Measurements from ENCODE around the gene CKAP4. TPM values are rescaled to one million over a fixed set of nuclear protein-coding genes. Genes with fewer than 3 reads are reported as not detected.

The CKAP4 gene
- polyA plus RNA-seq, 12 donors: 71.8 to 231 (median 88.3) TPM

DNA sequence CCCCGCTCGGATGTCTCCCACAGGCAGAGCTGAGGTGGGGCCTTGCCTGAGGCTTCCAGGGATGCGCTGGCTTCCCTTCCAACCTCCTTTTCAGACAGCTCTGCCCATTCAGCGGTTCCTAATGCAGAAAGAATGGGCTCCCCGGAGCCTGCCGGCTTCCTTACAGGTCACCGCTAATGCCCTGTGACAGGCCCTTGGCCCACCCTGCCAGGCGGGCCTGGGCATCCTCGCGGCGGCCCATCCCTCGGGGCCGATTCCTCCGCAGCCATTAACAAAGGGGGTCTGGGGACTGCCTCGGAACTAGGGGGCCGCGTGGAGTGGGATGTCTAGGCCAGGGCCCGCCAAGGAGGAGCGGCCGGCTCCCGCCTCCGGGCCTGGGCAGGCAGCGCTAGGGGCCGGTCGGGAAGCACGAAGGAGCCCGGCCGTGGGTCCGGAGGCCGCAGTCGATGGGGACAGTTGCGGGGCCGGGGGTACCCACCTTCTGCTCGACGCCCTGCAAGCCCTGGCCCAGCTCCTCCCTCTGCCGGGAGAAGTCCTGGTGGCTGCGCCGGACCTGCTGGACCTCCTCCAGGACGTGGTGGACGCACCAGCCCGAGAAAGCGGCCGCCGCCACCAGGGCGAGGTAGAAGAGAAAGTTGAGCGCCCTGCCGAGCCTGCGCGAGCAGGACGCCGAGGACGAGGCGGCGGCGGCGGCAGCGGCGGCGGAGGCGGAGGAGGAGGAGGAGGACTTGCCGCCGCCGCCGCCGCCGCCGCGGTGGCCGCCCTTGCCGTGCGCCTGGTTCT is 738 bp downstream of the CKAP4 start:
- peak; percentile 66 for DNase-seq

GRCh38 chr12:106245767-106246166 is 2.1 kb downstream of the CKAP4 start:
- DNase-seq: no peak

GRCh38 chr12:106243620-106244019 is 4.2 kb downstream of the CKAP4 start:
- DNase-seq: no peak

- DNase-seq: no peak
Measured at GRCh38 chr12:106240821-106241220, 7.0 kb downstream of the CKAP4 start.

DNA sequence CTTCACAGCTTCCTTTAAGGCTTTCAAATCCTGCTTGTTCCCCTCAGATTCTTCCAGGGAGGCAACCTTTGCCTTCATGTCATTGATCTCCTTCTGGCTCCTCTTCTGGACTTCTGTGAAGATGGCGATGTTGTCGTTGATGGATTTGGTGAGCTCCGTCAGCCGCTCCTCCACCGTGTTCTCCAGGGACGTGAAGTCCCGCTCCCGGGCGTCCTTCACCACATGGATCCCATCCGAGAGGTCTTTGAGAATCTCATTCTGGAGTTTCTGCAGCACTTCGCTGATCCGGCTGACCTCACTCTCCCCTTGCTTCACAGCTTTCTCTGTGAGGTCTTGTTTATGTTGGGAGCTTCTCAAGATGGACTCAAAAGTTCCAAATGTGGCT is 7.9 kb downstream of the CKAP4 start:
- no peak for DNase-seq

- DNase-seq: no peak
Measured at GRCh38 chr12:106239241-106239950, 8.4 kb downstream of the CKAP4 start.

- DNase-seq: no peak
Measured at GRCh38 chr12:106238146-106238545, 9.7 kb downstream of the CKAP4 start.

DNA sequence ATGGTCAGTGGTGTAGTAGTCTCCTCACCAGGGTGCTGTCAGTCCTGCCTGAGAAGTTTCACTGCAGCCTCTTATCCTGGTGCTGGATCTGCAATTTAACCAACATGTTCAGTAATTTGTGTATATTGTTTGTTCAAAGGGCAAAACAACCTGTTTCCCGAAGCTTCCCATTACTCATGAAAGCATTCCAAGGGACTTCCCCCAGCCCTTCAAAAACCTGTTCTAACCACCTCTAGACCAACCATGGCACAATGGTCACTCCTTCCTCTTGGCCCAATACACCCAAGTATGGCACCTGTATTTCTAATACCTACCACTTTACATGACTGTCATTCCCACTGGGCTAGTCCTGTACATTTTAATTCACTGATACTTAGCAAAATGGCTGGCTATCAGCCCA is 12.1 kb downstream of the CKAP4 start:
- no peak for DNase-seq

- no peak for DNase-seq
Measured at GRCh38 chr12:106234449-106234848, 13.4 kb downstream of the CKAP4 start.

DNA sequence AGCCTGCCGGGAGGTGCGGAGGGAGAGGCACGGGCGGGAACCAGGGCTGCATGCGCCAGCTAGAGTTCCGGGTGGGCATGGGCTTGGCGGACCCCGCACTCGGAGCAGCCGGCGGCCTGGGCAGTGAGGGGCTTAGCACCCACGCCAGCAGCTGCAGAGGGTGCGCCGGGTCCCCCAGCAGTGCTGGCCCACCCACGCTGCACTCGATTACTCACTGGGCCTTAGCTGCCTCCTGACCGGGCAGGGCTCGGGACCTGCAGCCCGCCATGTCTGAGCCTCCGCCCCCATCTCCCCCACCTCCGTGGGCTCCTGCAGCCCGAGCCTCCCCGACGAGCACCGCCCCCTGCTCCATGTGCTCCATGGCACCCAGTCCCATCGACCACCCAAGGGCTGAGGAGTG is 14.8 kb downstream of the CKAP4 start:
- DNase-seq: no peak

DNA sequence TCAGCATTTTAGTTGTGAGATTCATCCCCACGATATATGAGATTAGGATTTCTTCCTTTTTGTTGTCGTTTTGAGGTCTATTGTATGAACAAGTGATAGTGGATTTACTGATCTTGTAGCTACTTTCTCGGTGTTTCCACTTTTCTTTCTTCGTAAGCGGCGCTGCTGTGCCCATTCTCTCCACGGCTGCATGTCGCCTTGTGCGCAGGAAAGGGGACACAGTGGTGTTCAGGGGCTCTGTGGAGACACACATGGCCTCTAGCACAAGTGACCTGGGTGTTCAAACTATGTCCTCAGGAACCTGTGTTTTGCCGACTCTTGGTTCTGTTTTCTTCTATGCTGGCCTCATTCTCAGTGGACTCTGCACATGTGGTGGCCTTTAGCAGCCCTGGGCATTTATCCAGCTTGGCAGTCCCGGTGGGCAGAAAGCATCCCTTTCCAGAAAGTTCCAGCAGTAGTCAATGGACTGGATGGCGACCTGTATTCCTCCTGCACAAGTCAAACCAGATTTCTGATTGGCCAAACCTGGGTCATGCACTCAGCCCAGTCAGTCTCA is 18.7 kb downstream of the CKAP4 start:
- no peak for DNase-seq

DNA sequence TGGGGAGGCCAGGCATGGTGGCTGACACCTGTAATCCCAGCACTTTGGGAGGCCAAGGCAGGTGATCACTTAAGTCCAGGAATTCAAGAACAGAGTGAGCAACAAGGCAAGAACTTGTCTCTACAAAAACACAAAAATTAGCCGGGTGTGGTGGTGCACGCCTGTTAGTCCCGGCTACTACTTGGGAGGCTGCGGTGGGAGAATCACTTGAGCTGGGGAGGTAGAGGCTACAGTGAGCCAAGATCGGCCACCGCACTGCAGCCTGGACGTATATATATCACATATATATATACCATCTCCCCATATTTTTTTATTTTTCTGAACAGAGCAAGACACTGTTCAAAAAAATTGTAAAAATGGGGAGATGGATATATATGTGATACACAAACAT is 19.5 kb downstream of the CKAP4 start:
- DNase-seq: no peak

DNA sequence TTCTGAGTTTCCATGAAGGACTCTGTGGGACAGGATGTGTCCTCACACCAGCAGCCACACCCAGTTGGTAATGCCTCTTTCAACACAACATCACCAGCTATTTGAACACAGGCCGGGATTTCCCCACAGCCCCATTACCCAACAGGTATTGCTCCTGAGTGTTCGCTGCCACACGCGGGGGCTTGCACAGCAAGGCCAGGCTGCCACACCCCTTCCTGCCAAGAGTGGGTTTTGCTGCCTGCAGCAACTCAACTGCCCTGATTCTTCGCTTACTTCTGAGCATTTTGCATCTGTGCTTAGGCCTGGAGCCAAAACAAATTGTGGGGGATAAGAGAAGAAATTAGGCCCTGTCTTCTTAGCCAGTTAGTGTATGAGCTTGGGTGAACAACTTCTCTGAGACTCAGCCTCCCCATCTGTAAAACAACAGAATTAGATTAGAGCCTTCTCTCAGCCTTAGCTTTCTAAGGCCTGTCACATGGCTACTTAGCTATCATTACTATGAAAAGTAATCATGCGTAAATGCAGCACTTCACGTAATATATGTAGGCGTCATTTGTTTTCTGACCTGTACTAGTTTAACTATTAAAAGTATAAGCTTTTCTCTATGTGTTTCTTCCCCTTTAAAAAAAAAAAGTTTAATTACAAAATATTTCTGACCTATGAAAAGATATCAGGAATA is 20.0 kb downstream of the CKAP4 start:
- DNase-seq: no peak

GRCh38 chr12:106226884-106227640 is 20.8 kb downstream of the CKAP4 start:
- DNase-seq: peak; percentile 63

DNA sequence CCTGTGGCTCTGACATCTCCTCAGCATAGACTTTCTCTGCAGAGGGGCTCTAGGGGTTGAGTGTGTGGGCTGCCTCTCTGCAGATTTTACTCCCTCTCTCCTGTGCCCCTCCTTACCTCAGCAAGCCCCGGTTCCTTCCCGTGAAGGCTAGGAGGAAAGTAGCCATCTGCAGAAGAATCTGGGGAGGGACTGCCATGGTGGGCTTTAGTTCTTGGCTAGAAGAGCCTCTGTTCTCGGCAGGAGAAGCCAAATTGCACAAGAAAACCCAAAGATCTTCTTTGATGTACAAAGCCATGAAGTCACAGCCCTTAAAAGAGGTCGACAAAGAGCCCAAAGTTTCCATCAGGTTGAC is 23.5 kb downstream of the CKAP4 start:
- DNase-seq: no peak

- peak; percentile 67 for DNase-seq
Measured at GRCh38 chr12:106223485-106224354, 24.1 kb downstream of the CKAP4 start.

- peak; percentile 25 for DNase-seq
Measured at GRCh38 chr12:106220536-106220935, 27.3 kb downstream of the CKAP4 start.

GRCh38 chr12:106219043-106219442 is 28.8 kb downstream of the CKAP4 start:
- DNase-seq: no peak

DNA sequence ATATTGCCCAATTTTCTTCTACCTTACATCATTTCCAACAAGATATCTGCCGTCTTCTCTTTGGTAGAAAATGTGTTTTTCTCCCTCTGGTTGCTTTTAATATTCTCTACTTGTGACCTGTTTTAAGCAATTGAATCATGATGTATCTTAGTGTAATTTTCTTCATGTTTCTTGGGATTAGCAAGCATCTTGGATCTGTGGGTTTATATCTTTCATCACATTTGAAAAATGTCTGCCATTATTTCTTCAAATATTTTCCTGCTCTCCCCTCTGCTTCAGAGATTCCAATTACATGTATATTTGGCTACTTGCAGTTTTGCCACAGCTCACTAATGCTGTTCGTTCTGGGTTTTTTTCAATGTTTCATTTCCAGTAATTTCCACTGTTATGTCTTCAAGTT is 30.1 kb downstream of the CKAP4 start:
- DNase-seq: no peak

- no peak for DNase-seq
Measured at GRCh38 chr12:106214571-106214970, 33.2 kb downstream of the CKAP4 start.

GRCh38 chr12:106213662-106214061 is 34.2 kb downstream of the CKAP4 start:
- DNase-seq: no peak
